ENCODE data around the gene CAMTA1.

CAMTA1 gene

DNA sequence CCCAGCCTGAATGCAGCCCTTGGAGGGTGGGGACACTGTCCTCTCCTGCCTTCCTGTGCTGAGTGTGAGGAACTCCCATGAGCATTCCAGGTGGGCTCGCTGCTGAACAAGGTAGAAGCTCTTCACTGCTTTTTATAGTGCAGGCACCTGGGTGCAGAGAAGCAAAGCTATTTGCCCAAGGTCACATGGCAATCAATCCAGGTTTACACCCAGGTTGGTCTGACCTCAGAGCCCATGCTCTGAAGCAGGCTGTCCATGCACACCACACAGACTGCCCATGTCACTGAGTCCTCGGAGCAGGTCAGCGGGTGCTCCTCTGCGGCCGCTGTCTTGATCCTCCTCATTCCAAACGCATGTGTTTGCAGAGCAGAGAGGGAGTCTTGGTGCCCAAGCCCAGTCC, 662.5 kb downstream of the CAMTA1 start:
- DNase-seq (ENCODE audit: low read depth, low spot score) = no peak

GRCh38 chr1:7448986-7449385, 663.7 kb downstream of the CAMTA1 start:
- DNase-seq (ENCODE audit: low read depth, low spot score) = no peak

DNA sequence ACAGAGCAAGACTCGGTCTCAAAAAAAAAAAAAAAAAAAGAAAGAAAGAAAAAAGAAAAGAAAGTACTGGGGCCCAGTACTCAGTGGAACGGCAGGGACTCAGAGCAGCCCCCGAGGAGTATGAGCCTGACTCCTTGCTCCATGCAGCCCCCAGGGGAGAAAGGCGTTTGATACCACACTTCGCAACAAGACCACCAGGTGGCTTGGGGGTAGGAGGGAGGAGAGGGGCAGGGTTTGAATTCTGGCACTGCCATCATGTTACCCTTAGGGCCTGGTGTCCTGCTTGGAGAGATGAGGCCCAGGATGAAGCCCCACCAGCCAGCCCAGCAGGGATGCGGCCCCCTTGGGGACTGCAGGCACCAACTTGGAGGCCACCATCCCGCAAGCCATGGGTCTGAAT, 664.5 kb downstream of the CAMTA1 start:
- DNase-seq (ENCODE audit: low read depth, low spot score) = no peak

- no peak for DNase-seq (ENCODE audit: low read depth, low spot score)
Measured at GRCh38 chr1:7450838-7451237, 665.6 kb downstream of the CAMTA1 start.

GRCh38 chr1:7453038-7453437, 667.8 kb downstream of the CAMTA1 start:
- DNase-seq (ENCODE audit: low read depth, low spot score) = no peak

- no peak for DNase-seq (ENCODE audit: low read depth, low spot score)
Measured at GRCh38 chr1:7454052-7454815, 669.0 kb downstream of the CAMTA1 start.

GRCh38 chr1:7454895-7455784, 669.9 kb downstream of the CAMTA1 start:
- DNase-seq (ENCODE audit: low read depth, low spot score) = no peak

- DNase-seq (ENCODE audit: low read depth, low spot score) = no peak
Measured at GRCh38 chr1:7455796-7456721, 670.8 kb downstream of the CAMTA1 start.

- no peak for DNase-seq (ENCODE audit: low read depth, low spot score)
Measured at GRCh38 chr1:7456722-7457082, 671.4 kb downstream of the CAMTA1 start.

GRCh38 chr1:7457811-7458210, 672.6 kb downstream of the CAMTA1 start:
- DNase-seq (ENCODE audit: low read depth, low spot score) = no peak

GRCh38 chr1:7458946-7459345, 673.7 kb downstream of the CAMTA1 start:
- DNase-seq (ENCODE audit: low read depth, low spot score) = no peak

DNA sequence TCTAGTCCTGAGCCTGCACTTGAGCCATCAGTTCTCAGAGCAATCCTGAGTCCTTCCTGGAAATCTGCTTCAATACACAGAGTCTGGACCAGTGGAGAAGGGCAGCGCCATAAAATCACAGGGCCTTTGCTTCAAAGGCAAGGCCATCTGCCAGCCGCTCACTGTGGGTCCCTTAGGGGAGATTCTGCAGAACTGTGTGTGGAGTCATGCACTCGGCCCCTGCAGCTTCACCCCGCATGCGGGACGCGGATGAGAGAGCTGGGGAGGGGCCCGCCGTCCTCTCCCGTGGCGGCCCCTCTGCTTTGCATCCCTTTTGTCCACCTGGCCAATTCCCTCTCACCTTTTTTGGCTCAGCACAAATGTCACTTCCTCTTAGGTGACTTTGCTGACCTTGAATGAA, 674.7 kb downstream of the CAMTA1 start:
- no peak for DNase-seq (ENCODE audit: low read depth, low spot score)

- no peak for DNase-seq (ENCODE audit: low read depth, low spot score)
Measured at GRCh38 chr1:7460807-7461206, 675.6 kb downstream of the CAMTA1 start.

DNA sequence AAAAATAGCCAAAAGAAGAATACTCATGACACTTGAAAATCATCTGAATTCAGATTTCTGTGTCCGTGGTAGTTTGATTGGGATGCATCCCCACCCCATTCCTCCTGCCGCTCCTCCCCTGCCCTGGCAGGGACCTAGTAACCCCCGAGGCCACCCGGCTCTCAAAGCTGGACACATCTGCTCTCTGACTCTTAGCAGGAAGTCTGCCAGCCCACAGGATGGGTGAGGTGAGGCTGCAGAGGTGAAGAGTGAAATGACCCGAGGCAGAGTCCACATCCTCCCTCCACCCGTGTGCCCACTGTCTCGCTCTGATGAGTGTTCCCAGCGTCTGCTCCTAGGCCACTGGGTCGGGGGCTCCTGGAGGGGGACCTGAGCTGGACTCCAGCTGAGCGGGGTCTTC, 677.4 kb downstream of the CAMTA1 start:
- no peak for DNase-seq (ENCODE audit: low read depth, low spot score)

DNA sequence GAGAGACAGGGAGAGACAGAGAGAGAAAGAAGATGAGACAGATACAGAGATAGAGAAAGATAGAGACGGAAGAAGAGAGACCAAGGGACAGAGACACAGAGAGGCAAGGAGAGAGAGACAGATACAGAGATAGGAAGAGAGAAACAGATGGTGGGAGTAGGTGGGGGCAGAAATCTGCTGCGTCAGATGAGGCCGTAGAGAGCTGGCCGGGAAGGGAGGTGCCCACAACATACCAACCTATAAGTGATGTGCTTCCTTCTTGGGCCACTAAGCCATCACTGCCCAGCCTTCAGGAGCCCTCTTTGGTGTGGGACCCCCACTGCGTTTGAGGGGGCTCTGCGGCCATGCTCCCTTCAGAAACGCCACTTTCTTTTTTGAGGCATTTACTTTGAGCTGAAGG, 678.3 kb downstream of the CAMTA1 start:
- DNase-seq (ENCODE audit: low read depth, low spot score) = no peak

GRCh38 chr1:7464736-7465135, 679.5 kb downstream of the CAMTA1 start:
- no peak for DNase-seq (ENCODE audit: low read depth, low spot score)

DNA sequence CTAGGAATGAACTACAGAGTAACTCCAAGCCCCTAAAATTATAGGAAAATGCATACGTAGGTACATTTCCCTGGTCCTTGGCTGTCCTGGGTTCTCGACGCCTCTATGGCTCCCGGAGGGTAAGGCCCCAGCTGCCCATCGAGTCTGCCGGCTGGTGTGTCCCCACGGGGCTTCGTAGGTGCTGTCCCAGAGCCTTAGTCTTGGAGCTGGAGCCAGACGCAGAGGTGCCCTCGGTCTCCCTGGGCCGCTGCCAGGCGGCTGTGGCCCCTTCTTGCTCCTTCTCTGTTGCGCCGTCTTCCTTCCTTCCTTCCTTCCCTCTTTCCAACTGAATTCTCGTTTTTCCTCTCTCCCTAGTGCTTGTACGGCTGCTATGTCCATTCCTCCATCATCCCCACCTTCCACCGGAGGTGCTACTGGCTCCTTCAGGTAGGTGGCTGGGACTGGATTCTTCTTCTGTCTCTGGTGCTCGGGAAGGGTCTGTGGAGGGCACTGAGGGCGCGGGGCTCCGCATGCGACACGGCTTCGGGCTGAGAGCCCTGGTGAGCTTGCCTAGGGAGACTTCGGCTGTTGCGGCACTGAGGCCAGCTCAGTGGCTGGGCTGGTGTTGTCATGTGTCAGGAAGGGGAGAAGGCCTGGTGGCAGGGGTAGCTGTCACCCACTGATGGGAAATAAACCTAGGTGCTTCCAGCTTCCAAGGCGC, 682.4 kb downstream of the CAMTA1 start:
- DNase-seq (ENCODE audit: low read depth, low spot score) = no peak

DNA sequence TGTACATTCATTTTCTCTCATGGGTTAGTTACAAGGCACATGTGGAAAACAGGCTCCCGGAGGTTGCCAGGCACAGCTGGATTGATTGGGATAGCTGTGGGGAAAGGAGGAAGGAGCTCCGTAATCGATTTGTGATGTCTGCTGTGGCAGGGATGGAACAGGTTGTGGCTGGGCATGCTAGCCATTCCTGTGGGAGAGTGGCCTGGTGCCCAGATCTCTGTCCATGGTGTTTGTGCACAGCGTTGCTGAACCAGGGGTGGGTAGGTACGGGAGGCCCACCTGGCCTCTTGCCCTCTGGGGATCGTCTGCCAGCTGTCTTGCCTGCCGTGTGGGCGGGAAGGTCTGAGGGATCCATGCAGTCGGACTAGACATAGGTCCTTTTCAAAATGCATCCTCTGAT, 683.0 kb downstream of the CAMTA1 start:
- DNase-seq (ENCODE audit: low read depth, low spot score) = no peak

- no peak for DNase-seq (ENCODE audit: low read depth, low spot score)
Measured at GRCh38 chr1:7469255-7469938, 684.1 kb downstream of the CAMTA1 start.

- DNase-seq (ENCODE audit: low read depth, low spot score) = no peak
Measured at GRCh38 chr1:7470904-7471638, 685.8 kb downstream of the CAMTA1 start.

Measured in iPS DF 19.7 (cell line).